Lower lobe of right lung (tissue), 2 donors: ENCODE data around the gene NFIC. TPM values are rescaled to one million over a fixed set of nuclear protein-coding genes. Genes with fewer than 3 reads are reported as not detected.

Experiments used
- ATAC-seq, 2 donors: fragments of 200-7000 bp; cut with Tn5 transposase; one replicate each; pipeline ENCODE4 v1.9.1; 2020 to 2022; ENCODE audit warnings: mild to moderate bottlenecking in 2 of 2, moderate library complexity in 2 of 2
- DNase-seq: peaks from one replicate; pipeline ENCODE4 v3.0.0-alpha.2; 2020
- H3K27ac ChIP-seq: fragments of 200-600 bp; one replicate; pipeline ENCODE4 v1.8.0; 2022
- H3K27me3 ChIP-seq: fragments of 200-600 bp; one replicate; pipeline ENCODE4 v1.8.0; 2022; ENCODE audit warnings: low read depth
- H3K36me3 ChIP-seq: fragments of 200-600 bp; one replicate; pipeline ENCODE4 v1.8.0; 2022; ENCODE audit warnings: mild to moderate bottlenecking
- H3K4me1 ChIP-seq: fragments of 200-600 bp; one replicate; pipeline ENCODE4 v1.8.0; 2022
- H3K4me3 ChIP-seq: fragments of 200-600 bp; one replicate; pipeline ENCODE4 v1.8.0; 2022; ENCODE audit warnings: mild to moderate bottlenecking
- H3K9me3 ChIP-seq: fragments of 200-600 bp; one replicate; pipeline ENCODE4 v1.8.0; 2022
- CTCF ChIP-seq: fragments of 200-600 bp; IDR thresholded peaks from one replicate; pipeline ENCODE4 v1.8.0; 2022; ENCODE audit warnings: antibody characterized with exemption, mild to moderate bottlenecking
- intact Hi-C: fragments of 100-400 bp; cut with DNase I; formaldehyde crosslinking; loops from one replicate; pipeline ENCODE4 v1.11.0; 2022
- total RNA-seq: library from RNA; stranded (reverse); fragmentation: NEBNext Ultra II Directional; extraction: Animal tissue kit (Norgen Biotek cat#: 25700); gene quantifications from one replicate; pipeline ENCODE4 v1.2.1, GENCODE V29; 2021
- donor health status: DM: no; HTN: yes; CAD: no; lungs with severe emphysema.

The NFIC gene
- total RNA-seq, 1 donor from 2014 or later = 132 TPM

- no peak for TF ChIP-seq CTCF
- ATAC-seq = peak in 1 of 2 donors; percentile 1
- Histone ChIP-seq H3K4me3 (no peak overlapping the region), H3K36me3 (no peaks in the 10 kb centered on the region), H3K9me3 (no peaks in the 10 kb centered on the region), H3K27me3 (no peaks in the 10 kb centered on the region), H3K27ac (peak overlapping the region; percentile 91), H3K4me1 (peaks cover 45% of the 10 kb centered on the region)
- no peak for DNase-seq
- intact Hi-C loops = no loop called here
Observed at GRCh38 chr19:3335431-3336350, 30.7 kb upstream of the NFIC start.

- DNase-seq (no peak), ATAC-seq (no peak)
- Histone ChIP-seq H3K4me3 (no peak overlapping the region), H3K27ac (peak overlapping the region; percentile 91), H3K27me3 (no peaks in the 10 kb centered on the region), H3K9me3 (no peaks in the 10 kb centered on the region), H3K4me1 (peaks cover 45% of the 10 kb centered on the region), H3K36me3 (no peaks in the 10 kb centered on the region)
- intact Hi-C loops = no loop called here
- no peak for TF ChIP-seq CTCF
Observed at GRCh38 chr19:3336351-3336679, 30.1 kb upstream of the NFIC start.

GRCh38 chr19:3336680-3337523, 29.5 kb upstream of the NFIC start:
- H3K27ac ChIP-seq = peak overlapping the region; percentile 91
- intact Hi-C loops = no loop called here
- H3K27me3 ChIP-seq = no peaks in the 10 kb centered on the region
- H3K9me3 ChIP-seq = no peaks in the 10 kb centered on the region
- peak; percentile 95 for DNase-seq
- peak; percentile 3 for TF ChIP-seq CTCF
- no peaks in the 10 kb centered on the region for H3K36me3 ChIP-seq
- ATAC-seq = peak; percentile 95 to 96
- H3K4me1 ChIP-seq = peaks cover 45% of the 10 kb centered on the region
- no peak overlapping the region for H3K4me3 ChIP-seq

GRCh38 chr19:3338541-3339181, 27.7 kb upstream of the NFIC start:
- Histone ChIP-seq H3K27me3 (no peaks in the 10 kb centered on the region), H3K27ac (peak overlapping the region; percentile 91), H3K36me3 (no peaks in the 10 kb centered on the region), H3K4me3 (no peak overlapping the region), H3K4me1 (peaks cover 58% of the 10 kb centered on the region), H3K9me3 (no peaks in the 10 kb centered on the region)
- intact Hi-C loops = no loop called here
- TF ChIP-seq CTCF = no peak
- ATAC-seq (peak; percentile 65 to 66), DNase-seq (peak; percentile 87)

GRCh38 chr19:3340340-3340739, 26.0 kb upstream of the NFIC start:
- no peaks in the 10 kb centered on the region for H3K36me3 ChIP-seq
- H3K27ac ChIP-seq = no peak overlapping the region
- H3K9me3 ChIP-seq = no peaks in the 10 kb centered on the region
- H3K4me3 ChIP-seq = no peak overlapping the region
- no peak for TF ChIP-seq CTCF
- peaks cover 55% of the 10 kb centered on the region for H3K4me1 ChIP-seq
- no peak for ATAC-seq
- H3K27me3 ChIP-seq = no peaks in the 10 kb centered on the region
- DNase-seq = no peak
- intact Hi-C loops = no loop called here
